ENCODE measurements around the gene STARD3.

DNA sequence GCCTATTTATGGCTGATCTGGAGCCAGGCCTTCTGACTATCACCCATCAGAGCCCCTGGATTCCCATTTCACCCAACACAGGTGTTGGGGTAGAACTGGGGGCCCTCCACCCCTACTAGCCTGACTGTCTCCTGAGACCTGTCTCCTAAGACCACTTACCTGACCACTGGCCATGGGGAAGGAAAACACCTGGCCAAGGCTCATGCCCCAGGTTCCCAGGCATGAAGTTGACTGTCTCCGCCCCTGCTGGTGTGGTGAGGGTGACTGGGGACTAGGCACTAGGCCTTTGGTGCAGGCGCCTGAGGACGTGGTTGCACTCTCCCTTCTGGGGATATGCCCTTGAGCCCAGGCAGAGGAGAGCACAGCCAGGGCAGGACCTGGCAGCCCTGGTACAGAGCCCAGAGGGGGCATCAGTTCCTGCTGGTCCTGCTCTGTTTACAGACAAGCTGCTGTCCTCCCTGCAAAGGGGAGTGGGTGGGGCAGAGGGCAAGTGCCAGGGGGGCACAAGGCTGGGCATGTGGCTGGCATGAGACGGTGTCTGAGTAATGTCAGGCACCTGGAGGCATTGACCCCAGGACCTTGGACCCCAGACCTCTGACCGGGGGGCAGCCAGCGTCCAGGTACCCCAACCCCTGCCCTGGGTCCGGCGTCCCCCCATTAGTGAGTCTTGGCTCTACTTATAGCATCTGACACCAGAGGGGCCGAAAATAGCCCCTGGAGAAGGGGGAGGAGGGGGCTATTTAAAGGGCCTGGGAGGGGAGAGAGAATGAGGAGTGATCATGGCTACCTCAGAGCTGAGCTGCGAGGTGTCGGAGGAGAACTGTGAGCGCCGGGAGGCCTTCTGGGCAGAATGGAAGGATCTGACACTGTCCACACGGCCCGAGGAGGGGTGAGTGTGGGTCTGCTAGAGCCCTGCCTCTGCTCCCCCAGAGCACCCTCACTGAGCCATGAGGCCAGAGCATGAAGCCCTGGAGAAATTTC lies 27.9 kb downstream of the STARD3 start, which contains the start of gene TCAP:
- TF ChIP-seq CTCF (conservative IDR thresholded peaks at IDR 0.05; ENCODE audit: low read length) = no peak
- no peak for TF ChIP-seq EZH2phosphoT487 (IDR thresholded peaks at IDR 0.05; ENCODE audit: borderline replicate concordance)
